ENCODE measurements around the gene ADAMTS2.

The ADAMTS2 gene

GRCh38 chr5:179219661-179220620 lies 125.3 kb downstream of the ADAMTS2 start:
- H3K27ac ChIP-seq (ENCODE audit: low read depth, low read length) = no peak overlapping the region
- H3F3A ChIP-seq (ENCODE audit: insufficient read depth) = no peaks in the 10 kb centered on the region
- no peak overlapping the region for H3K9ac ChIP-seq (ENCODE audit: low read length)
- H4K20me1 ChIP-seq (ENCODE audit: low read depth, low read length) = no peaks in the 10 kb centered on the region
- no peak overlapping the region for H2AFZ ChIP-seq (ENCODE audit: low read depth, low read length, severe bottlenecking)
- no peaks in the 10 kb centered on the region for H3K27me3 ChIP-seq (ENCODE audit: low read length)
- H3K79me2 ChIP-seq (ENCODE audit: insufficient read depth, low read length) = no peaks in the 10 kb centered on the region
- H3K9me2 ChIP-seq (replicated peaks; ENCODE audit: insufficient read depth, low read length) = no peaks in the 10 kb centered on the region
- TF ChIP-seq, protein P1, sequence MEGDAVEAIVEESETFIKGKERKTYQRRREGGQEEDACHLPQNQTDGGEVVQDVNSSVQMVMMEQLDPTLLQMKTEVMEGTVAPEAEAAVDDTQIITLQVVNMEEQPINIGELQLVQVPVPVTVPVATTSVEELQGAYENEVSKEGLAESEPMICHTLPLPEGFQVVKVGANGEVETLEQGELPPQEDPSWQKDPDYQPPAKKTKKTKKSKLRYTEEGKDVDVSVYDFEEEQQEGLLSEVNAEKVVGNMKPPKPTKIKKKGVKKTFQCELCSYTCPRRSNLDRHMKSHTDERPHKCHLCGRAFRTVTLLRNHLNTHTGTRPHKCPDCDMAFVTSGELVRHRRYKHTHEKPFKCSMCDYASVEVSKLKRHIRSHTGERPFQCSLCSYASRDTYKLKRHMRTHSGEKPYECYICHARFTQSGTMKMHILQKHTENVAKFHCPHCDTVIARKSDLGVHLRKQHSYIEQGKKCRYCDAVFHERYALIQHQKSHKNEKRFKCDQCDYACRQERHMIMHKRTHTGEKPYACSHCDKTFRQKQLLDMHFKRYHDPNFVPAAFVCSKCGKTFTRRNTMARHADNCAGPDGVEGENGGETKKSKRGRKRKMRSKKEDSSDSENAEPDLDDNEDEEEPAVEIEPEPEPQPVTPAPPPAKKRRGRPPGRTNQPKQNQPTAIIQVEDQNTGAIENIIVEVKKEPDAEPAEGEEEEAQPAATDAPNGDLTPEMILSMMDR (IDR thresholded peaks at IDR 0.05; ENCODE audit: insufficient read depth, low read length, poor library complexity, severe bottlenecking) = no peak
- TF ChIP-seq EZH2phosphoT487 (conservative IDR thresholded peaks at IDR 0.05; ENCODE audit: low read length) = no peak
- no peaks in the 10 kb centered on the region for H3K9me3 ChIP-seq (ENCODE audit: insufficient read depth, low read length)
- no peaks in the 10 kb centered on the region for H3K36me3 ChIP-seq (ENCODE audit: low read length)
- no peak overlapping the region for H3K4me3 ChIP-seq (ENCODE audit: insufficient read depth, low read length, poor library complexity, severe bottlenecking)
- H3K4me2 ChIP-seq (ENCODE audit: low read depth, low read length, poor library complexity, severe bottlenecking) = no peak overlapping the region

GRCh38 chr5:179218943-179219330 lies 126.3 kb downstream of the ADAMTS2 start:
- Histone ChIP-seq H3K9me2 (replicated peaks; ENCODE audit: insufficient read depth, low read length) (no peaks in the 10 kb centered on the region), H2AFZ (ENCODE audit: low read depth, low read length, severe bottlenecking) (no peak overlapping the region), H4K20me1 (ENCODE audit: low read depth, low read length) (no peaks in the 10 kb centered on the region), H3K9ac (ENCODE audit: low read length) (no peak overlapping the region), H3K9me3 (ENCODE audit: insufficient read depth, low read length) (no peaks in the 10 kb centered on the region), H3K79me2 (ENCODE audit: insufficient read depth, low read length) (no peaks in the 10 kb centered on the region), H3K27me3 (ENCODE audit: low read length) (no peaks in the 10 kb centered on the region), H3F3A (ENCODE audit: insufficient read depth) (no peaks in the 10 kb centered on the region), H3K4me3 (ENCODE audit: insufficient read depth, low read length, poor library complexity, severe bottlenecking) (no peak overlapping the region), H3K4me2 (ENCODE audit: low read depth, low read length, poor library complexity, severe bottlenecking) (no peak overlapping the region), H3K27ac (ENCODE audit: low read depth, low read length) (no peak overlapping the region), H3K36me3 (ENCODE audit: low read length) (no peaks in the 10 kb centered on the region)
- no peak for TF ChIP-seq EZH2phosphoT487 (conservative IDR thresholded peaks at IDR 0.05; ENCODE audit: low read length)
- TF ChIP-seq, protein P1 (IDR thresholded peaks at IDR 0.05; ENCODE audit: insufficient read depth, low read length, poor library complexity, severe bottlenecking) = no peak

DNA sequence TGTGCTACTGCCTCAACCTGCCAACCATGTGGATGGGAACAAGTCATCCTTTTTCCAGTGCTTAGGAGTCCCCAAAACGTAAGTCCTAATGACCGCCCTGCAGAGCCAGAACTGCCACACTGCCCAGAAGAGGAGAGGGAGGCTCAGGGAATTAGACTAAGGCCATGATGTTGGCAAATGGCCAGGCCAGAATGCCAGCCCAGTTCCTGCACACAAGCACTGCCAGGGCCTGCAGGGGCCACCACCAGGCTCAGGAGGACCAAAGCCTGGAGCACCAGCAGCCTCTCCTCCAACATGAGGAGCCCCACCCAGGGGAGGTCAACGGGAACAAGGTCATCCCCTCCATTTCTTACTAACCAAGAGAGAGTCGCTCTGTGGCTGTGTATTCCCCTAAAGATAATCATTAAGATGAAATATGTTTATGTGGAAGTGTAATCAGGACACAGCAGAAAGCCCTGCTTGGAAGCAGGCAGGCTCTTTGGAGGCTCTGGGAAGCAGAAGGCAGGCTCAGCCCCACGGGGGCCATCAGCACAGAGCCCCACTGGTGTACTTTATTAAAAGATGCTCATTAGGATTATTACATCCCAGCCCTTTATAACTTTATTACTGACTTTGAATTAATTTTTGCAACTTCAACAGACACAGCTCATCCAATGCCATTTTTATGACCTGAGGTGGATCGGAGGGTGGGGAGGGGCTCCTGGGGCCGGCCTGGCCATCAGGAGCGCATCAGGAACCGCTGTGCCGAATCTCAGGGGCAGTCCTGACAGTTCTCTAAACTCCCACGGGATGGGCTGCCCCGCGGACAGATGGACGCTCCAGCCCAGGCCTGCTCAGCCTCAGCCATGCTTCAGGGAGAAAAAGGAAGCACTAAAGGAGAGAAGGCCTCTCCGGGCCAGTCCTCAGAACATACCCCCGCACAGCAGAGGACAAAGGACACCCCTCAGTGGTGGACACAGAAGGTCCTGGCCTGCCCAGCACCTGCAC lies 127.0 kb downstream of the ADAMTS2 start:
- Histone ChIP-seq H3K9me3 (ENCODE audit: insufficient read depth, low read length) (no peaks in the 10 kb centered on the region), H3K9me2 (replicated peaks; ENCODE audit: insufficient read depth, low read length) (no peaks in the 10 kb centered on the region)

More for the DNA sequence above, 127.0 kb downstream of the ADAMTS2 start:
- Histone ChIP-seq H2AFZ (ENCODE audit: low read depth, low read length, severe bottlenecking) (no peak overlapping the region), H3K36me3 (ENCODE audit: low read length) (no peaks in the 10 kb centered on the region), H3K27ac (ENCODE audit: low read depth, low read length) (no peak overlapping the region), H4K20me1 (ENCODE audit: low read depth, low read length) (no peaks in the 10 kb centered on the region), H3K27me3 (ENCODE audit: low read length) (no peaks in the 10 kb centered on the region), H3K4me3 (ENCODE audit: insufficient read depth, low read length, poor library complexity, severe bottlenecking) (no peak overlapping the region), H3K79me2 (ENCODE audit: insufficient read depth, low read length) (no peaks in the 10 kb centered on the region), H3K4me2 (ENCODE audit: low read depth, low read length, poor library complexity, severe bottlenecking) (no peak overlapping the region), H3F3A (ENCODE audit: insufficient read depth) (no peaks in the 10 kb centered on the region), H3K9ac (ENCODE audit: low read length) (no peak overlapping the region)
- TF ChIP-seq, protein P1 (IDR thresholded peaks at IDR 0.05; ENCODE audit: insufficient read depth, low read length, poor library complexity, severe bottlenecking) = no peak
- TF ChIP-seq EZH2phosphoT487 (conservative IDR thresholded peaks at IDR 0.05; ENCODE audit: low read length) = no peak
